HEK293T (cell line): ENCODE data around the gene TRIP4.

Experiments used
- BHLHE40 ChIP-seq: fragments of 450-650 bp; IDR thresholded peaks from 2 replicates; pipeline ENCODE4 v1.6.1; 2016; ENCODE audit warnings: mild to moderate bottlenecking, moderate library complexity, borderline replicate concordance
- NFRKB ChIP-seq: fragments of 450-650 bp; IDR thresholded peaks from 2 replicates; pipeline ENCODE4 v1.6.1; 2016; ENCODE audit warnings: mild to moderate bottlenecking, moderate library complexity

DNA sequence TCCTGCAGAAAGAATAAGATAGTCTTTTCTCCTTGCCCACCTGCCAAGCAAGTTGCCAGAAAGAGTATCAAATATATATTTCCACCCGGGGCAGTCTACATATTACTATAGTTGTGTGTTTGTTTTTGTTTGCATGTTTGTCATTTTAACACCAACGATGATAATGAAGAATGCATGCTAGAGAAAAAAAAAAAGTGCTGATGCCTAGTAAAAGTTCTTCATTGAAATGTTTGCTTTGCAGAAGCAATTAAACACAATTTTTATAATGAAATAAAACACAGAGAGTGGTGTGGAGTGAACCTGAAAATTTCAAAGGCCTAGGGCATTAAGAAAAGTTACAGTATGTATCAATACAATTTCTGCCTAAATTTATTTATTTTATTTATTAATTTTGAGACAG lies 3.9 kb upstream of the TRIP4 start:
- no peak for TF ChIP-seq NFRKB
- no peak for TF ChIP-seq BHLHE40
